ENCODE measurements around the gene CHAT. TPM values are rescaled to one million over a fixed set of nuclear protein-coding genes. Genes with fewer than 3 reads are reported as not detected.

Gene CHAT
- polyA plus RNA-seq, 1 donor, result not detected

- DNase-seq (ENCODE audit: low read depth), result no peak
Measured at GRCh38 chr10:49612513-49613164, 1.2 kb upstream of the CHAT start.

- DNase-seq (ENCODE audit: low read depth), result no peak
Measured at GRCh38 chr10:49613165-49613881, 514 bp upstream of the CHAT start.

- no peak for DNase-seq (ENCODE audit: low read depth)
Measured at GRCh38 chr10:49614242-49615198, 683 bp downstream of the CHAT start.

- DNase-seq (ENCODE audit: low read depth), result no peak
Measured at GRCh38 chr10:49615213-49615612, 1.4 kb downstream of the CHAT start.

GRCh38 chr10:49615721-49616120 lies 1.9 kb downstream of the CHAT start:
- DNase-seq (ENCODE audit: low read depth), result no peak

GRCh38 chr10:49616421-49617101 lies 2.7 kb downstream of the CHAT start:
- DNase-seq (ENCODE audit: low read depth), result no peak

- DNase-seq (ENCODE audit: low read depth), result no peak
Measured at GRCh38 chr10:49617121-49618020, 3.5 kb downstream of the CHAT start.

GRCh38 chr10:49618821-49619220 lies 5.0 kb downstream of the CHAT start:
- DNase-seq (ENCODE audit: low read depth), result no peak

- DNase-seq (ENCODE audit: low read depth), result no peak
Measured at GRCh38 chr10:49619613-49620012, 5.8 kb downstream of the CHAT start.

- DNase-seq (ENCODE audit: low read depth), result no peak
Measured at GRCh38 chr10:49620286-49620810, 6.5 kb downstream of the CHAT start.

- DNase-seq (ENCODE audit: low read depth), result no peak
Measured at GRCh38 chr10:49620841-49621378, 7.1 kb downstream of the CHAT start.

- DNase-seq (ENCODE audit: low read depth), result no peak
Measured at GRCh38 chr10:49621561-49621960, 7.7 kb downstream of the CHAT start.

GRCh38 chr10:49622426-49623425 lies 8.9 kb downstream of the CHAT start:
- no peak for DNase-seq (ENCODE audit: low read depth)

- no peak for DNase-seq (ENCODE audit: low read depth)
Measured at GRCh38 chr10:49624629-49625028, 10.8 kb downstream of the CHAT start.

- DNase-seq (ENCODE audit: low read depth), result no peak
Measured at GRCh38 chr10:49625411-49625810, 11.6 kb downstream of the CHAT start.

GRCh38 chr10:49627038-49627437 lies 13.2 kb downstream of the CHAT start:
- DNase-seq (ENCODE audit: low read depth), result no peak

GRCh38 chr10:49627644-49628247 lies 13.9 kb downstream of the CHAT start:
- DNase-seq (ENCODE audit: low read depth), result no peak

- no peak for DNase-seq (ENCODE audit: low read depth)
Measured at GRCh38 chr10:49628599-49628998, 14.8 kb downstream of the CHAT start.
